GM21526 (cell line): Measurements from ENCODE around the gene DHX8.

ENCODE experiments used
- ATAC-seq: cut with Tn5 transposase; IDR thresholded peaks from one replicate; pipeline ENCODE4 v1.9.1; 2021; ENCODE audit warnings: moderate library complexity; ENCODE audit not compliant: unreplicated experiment, low FRiP score

The DHX8 gene

GRCh38 chr17:43568506-43569082 lies 84.8 kb downstream of the DHX8 start:
- no peak for ATAC-seq

GRCh38 chr17:43570518-43570928 lies 86.7 kb downstream of the DHX8 start:
- no peak for ATAC-seq

- no peak for ATAC-seq
Measured at GRCh38 chr17:43572368-43572980, 88.7 kb downstream of the DHX8 start.

GRCh38 chr17:43573579-43574321 lies 90.0 kb downstream of the DHX8 start:
- ATAC-seq: no peak

- ATAC-seq: no peak
Measured at GRCh38 chr17:43574348-43574747, 90.6 kb downstream of the DHX8 start.

- ATAC-seq: no peak
Measured at GRCh38 chr17:43574896-43575525, 91.2 kb downstream of the DHX8 start.
